ENCODE results near the gene ZNF726. TPM values are rescaled to one million over a fixed set of nuclear protein-coding genes. Genes with fewer than 3 reads are reported as not detected.
A peak's percentile ranks its signal among the peaks of the same experiment; 100 is the strongest.
"Not testable (repeated sequence)": the region's sequence is repeated elsewhere in the genome, so short reads cannot be mapped to it uniquely, and the experiment has no call there.

The ZNF726 gene
- total RNA-seq, 1 donor from 2014 or later, result 5.9 TPM

- H3K4me3 ChIP-seq (ENCODE audit: low read depth, low read length), result peak overlapping the region; percentile 19
- TF ChIP-seq CTCF (conservative IDR thresholded peaks at IDR 0.05; ENCODE audit: low read depth, low read length), result no peak
- DNase-seq (ENCODE audit: low read depth), result no peak
These were observed 56.9 kb downstream of the ZNF726 start for GRCh38 chr19:23971598-23971997.

- no peak overlapping the region for H3K4me3 ChIP-seq (ENCODE audit: low read depth, low read length)
- TF ChIP-seq CTCF (conservative IDR thresholded peaks at IDR 0.05; ENCODE audit: low read depth, low read length), result no peak
- DNase-seq (ENCODE audit: low read depth), result no peak
These were observed 57.5 kb downstream of the ZNF726 start for GRCh38 chr19:23972161-23972560.

GRCh38 chr19:23974941-23975340 is 60.3 kb downstream of the ZNF726 start:
- H3K4me3 ChIP-seq (ENCODE audit: low read depth, low read length), result no peak overlapping the region
- no peak for TF ChIP-seq CTCF (conservative IDR thresholded peaks at IDR 0.05; ENCODE audit: low read depth, low read length)
- DNase-seq (ENCODE audit: low read depth), result no peak

GRCh38 chr19:23976631-23977030 is 61.9 kb downstream of the ZNF726 start:
- not testable (repeated sequence) for DNase-seq (ENCODE audit: low read depth)

GRCh38 chr19:23977256-23977655 is 62.6 kb downstream of the ZNF726 start:
- not testable (repeated sequence) for H3K4me3 ChIP-seq (ENCODE audit: low read depth, low read length); DNase-seq (ENCODE audit: low read depth)

More at GRCh38 chr19:23976631-23977030, 61.9 kb downstream of the ZNF726 start:
- not testable (repeated sequence) for H3K4me3 ChIP-seq (ENCODE audit: low read depth, low read length)

- no peak for DNase-seq (ENCODE audit: low read depth)
- no peak for TF ChIP-seq CTCF (conservative IDR thresholded peaks at IDR 0.05; ENCODE audit: low read depth, low read length)
These were observed 63.4 kb downstream of the ZNF726 start for GRCh38 chr19:23978068-23978467.

GRCh38 chr19:23980805-23981204 is 66.1 kb downstream of the ZNF726 start:
- H3K4me3 ChIP-seq (ENCODE audit: low read depth, low read length), result no peak overlapping the region
- no peak for TF ChIP-seq CTCF (conservative IDR thresholded peaks at IDR 0.05; ENCODE audit: low read depth, low read length)
- no peak for DNase-seq (ENCODE audit: low read depth)

More at GRCh38 chr19:23978068-23978467, 63.4 kb downstream of the ZNF726 start:
- no peak overlapping the region for H3K4me3 ChIP-seq (ENCODE audit: low read depth, low read length)

GRCh38 chr19:23981863-23982262 is 67.2 kb downstream of the ZNF726 start:
- no peak for TF ChIP-seq CTCF (conservative IDR thresholded peaks at IDR 0.05; ENCODE audit: low read depth, low read length)
- DNase-seq (ENCODE audit: low read depth), result no peak
- H3K4me3 ChIP-seq (ENCODE audit: low read depth, low read length), result no peak overlapping the region

Data from epithelial cell of proximal tubule (primary cell).